ENCODE results near the gene CD320.
"Not testable (repeated sequence)": the region's sequence is repeated elsewhere in the genome, so short reads cannot be mapped to it uniquely, and the experiment has no call there.

The CD320 gene

DNA sequence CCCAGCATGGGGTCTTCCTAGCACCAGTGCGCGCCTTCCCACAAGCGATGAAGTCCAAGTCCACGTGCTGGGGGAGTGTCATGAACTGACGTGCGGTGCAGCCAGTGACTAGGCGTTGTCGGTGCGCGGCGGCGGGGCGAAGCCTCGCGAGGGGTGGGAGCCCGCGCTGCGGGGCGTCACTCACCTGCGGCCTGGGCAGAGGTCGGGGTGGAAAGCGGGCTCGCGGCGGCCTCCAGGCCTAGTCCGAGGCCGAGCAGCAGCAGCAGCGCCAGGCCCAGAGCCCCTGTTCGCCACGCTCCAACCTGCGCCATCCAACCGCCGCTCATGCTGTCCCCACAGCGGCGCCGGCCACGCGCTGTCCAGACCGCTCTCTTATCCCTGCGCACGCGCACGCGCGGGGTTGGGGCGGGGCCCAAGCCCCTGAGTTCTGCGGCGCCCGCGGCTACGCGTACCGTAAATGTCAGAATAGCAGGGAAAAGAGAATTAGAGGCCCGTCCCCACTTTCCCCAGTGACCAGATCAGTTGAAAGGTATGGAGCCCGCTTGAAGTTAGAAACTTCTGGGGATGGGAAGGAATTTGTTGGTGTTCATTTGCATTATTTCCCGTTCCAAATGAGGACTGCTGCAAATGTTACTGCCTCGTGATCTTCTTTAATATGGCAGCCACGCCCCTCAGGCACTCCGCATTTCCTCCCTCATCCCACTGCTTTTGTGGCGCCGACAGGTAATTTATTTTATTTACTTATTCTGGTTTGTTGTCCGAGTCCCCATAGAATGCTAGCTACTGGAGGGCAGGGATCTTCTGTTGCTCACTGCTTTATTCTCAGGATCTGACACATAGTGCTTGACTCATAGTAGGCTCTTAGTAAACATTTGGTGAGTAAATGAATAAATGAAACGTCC lies at the start of gene CD320:
TSS of gene CD320 (minus strand) at position 394 of the 902 bp plus-strand sequence. CDS start at position 326, 68 bp downstream.
- peak; percentile 59 to 75 (median 61) for DNase-seq (ENCODE audit: low read depth in 3 of 3, low spot score in 1 of 3)

DNA sequence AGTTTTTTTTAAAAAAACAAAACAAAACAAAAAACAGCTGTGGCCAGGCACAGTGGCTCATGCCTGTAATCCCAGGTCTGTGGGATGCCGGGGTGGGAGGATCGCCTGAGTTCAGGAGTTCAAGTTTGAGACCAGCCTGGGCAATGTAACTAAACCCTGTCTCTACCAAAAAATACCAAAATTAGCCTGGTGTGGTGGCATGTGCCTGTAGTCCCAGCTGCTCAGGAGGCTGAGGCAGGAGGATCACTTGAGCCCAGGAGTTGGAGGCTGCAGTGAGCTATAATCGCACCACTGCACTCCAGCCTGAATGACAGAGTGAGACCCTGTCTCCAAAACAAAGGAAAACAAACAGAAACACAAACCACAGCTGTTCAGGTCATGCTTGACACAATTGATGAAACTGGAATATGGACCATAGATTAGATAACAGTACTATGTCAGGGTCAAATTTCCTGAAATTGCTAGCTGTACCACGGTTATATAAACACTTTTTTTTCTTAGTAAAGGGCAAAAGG lies 48.9 kb upstream of the CD320 start:
- no peak for DNase-seq (ENCODE audit: low read depth in 3 of 3, low spot score in 1 of 3)

DNA sequence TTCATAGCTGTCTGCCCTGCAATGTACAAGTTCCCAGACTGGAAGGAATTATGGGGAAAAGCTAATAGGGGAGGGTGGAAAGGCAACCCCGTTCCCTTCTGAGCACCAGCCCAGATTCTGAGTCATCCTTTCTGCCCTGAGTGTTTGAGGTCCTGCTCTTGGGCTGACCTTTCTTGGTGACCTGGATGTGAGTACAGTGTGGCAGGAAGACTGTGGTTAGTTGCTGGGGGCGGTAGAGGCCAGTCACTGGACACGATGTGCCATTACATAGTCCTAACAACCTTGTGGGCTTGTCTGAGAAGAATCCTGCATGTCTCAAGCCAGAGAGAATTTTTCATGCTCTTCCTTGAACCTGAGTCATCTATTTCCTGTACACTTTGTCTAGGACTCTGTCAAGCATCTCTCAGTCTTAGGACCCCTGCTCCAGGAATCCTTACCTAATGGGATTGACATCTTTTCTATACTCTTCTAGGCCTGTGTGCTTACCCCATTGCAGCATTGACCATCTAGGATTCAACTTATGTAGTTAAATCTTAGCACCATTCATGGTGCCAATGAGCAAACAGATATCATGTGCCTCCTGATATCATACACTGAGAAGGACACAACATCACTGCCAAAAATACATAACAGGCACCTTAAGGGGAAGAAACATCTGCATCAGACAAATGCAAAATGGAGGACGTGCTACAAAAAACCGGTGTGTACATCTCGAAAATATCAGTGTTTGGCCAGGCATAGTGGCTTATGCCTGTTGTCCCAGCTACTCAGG lies 47.7 kb upstream of the CD320 start:
- DNase-seq (ENCODE audit: low read depth in 3 of 3, low spot score in 1 of 3): no peak

DNA sequence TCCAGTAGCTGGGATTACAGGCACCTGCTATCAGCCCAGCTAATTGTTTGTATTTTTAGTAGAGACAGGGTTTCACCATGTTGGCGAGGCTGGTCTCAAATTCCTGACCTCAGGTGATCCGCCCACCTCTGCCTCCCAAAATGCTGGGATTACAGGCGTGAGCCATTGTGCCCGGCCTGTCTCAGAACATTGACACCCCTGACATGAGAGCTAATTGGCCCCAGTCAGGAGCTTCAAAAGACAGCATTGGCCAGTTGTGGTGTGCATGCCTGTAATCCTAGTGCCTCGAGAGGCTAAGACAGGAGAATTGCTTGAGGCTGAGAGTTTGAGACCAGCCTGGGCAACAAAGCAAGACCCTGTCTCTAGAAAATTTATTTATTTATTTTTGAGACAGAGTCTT lies 44.7 kb upstream of the CD320 start:
- not testable (repeated sequence) for DNase-seq (ENCODE audit: low read depth in 3 of 3, low spot score in 1 of 3)

DNA sequence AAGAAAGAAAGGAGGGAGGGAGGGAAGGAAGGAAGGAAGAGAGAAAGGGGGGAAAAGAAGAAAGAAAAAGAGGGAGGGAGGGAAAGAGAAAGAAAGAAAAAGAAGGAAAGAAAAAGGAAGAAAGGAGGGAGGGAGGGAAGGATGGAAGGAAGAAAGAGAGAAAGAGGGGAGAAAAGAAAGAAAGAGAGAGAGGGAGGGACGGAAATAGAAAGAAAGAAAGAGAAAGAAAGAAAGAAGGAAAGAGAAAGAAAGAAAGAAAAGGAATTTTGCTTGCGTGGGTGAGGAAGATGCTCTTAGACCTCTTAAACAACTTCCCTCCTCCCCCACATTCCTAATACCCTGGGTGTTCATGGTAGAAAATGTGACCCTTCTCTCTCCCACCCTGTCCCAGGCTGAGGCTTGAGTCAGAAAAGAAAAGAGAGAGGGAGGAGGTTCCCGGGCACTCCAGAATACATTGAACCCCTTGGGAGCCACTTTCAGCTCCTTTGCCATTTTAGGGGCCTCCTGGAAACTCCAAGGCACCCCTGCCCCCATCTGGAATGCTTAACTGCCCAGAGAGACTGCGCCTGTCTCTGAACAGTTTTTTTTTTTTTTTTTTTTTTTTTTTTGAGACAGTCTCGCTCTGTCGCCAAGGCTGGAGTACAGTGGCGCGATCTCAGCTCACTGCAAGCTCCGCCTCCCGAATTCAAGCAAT lies 44.1 kb upstream of the CD320 start:
- no peak for DNase-seq (ENCODE audit: low read depth in 3 of 3, low spot score in 1 of 3)

DNA sequence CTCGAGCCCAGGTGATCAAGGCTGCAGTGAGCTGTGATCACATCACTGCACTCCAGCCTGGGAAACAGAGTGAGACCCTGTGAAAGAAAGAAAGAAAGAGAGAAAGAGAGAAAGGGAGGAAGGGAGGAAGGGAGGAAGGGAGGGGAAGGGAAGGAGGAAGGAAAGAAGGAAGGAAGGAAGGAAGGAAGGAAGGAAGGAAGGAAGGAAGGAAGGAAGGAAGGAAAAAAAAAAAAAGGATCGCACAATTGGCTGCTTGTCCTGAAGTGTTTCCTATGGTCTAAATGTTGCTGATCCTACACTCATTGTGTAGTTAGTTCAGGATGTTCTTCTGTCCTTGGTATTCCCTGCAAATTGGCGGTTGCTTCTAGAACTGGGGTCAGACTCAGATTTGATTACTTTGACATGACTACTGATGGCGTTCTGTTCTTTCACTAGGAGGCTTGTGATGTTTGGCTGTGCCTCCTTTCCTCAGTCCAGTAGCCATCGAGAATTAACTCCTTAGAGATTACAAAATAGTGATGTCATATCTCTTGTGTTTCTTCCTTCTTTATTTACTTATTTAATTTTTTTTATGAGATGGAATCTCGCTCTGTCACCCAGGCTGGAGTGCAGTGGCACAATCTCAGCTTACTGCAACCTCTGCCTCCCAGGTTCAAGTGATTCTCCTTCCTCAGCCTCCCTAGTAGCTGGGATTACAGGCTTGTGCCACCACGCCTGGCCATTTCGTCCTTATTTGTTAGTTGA lies 41.6 kb upstream of the CD320 start:
- not testable (repeated sequence) for DNase-seq (ENCODE audit: low read depth in 3 of 3, low spot score in 1 of 3)

DNA sequence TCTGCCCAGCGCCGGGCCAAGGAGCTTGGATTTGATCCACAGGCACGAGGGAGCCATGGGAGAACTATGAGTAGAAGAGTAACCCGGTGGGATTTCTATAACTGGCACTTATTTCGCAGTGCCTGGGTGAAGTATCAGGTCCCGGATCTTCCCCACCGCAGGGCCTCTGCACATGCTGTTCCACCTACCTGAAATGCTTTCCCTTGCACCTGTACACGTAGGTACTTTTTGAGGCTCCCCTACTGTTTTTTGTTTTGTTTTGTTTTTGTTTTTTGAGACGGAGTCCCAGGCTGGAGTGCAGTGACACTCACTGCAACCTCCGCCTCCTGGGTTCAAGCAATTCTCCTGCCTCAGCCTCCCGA lies 35.3 kb upstream of the CD320 start:
- DNase-seq (ENCODE audit: low read depth in 3 of 3, low spot score in 1 of 3): no peak

DNA sequence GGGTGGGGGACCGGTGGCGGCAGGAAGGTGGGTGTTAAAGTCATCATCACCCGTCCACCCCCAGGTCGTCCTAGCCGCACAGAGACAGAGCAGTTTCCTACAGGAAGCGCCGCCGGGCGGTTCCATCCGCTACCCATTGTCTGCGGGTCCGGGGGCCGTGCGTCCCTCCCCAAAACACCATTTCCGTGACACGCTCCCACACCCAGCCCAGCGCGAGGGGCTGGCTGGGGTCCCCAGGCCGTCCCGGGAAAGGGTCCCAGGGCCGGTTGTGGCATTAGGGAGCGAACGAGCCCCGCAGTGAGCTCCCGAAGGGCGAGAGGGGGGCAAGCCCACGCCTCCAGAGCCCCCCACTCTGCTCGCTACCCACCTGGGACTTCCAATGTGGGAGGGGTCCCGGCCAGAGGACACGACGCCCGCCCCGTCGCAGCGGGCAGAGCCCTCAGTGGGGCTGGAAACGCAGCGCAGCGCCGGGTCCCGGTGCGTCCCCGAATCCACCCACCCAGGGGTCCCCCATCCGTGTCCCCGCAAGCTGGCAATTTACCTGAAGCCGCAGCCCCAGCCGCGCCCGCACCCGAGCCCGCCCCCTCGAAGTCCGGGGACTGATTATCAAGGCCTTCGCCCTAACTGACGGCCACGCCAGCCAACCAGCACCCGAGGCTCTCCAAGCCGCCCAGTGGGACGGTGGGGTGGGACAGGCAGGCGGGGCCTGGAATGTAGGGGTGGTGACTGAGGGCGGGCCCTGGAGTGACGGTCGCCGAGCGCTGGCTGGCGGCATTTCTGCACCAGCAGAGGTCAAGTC lies 34.7 kb upstream of the CD320 start, which contains the start of gene KANK3:
TSS of gene KANK3 (minus strand) at position 579 of the 799 bp plus-strand sequence. CDS start 5,434 bp downstream, outside the sequence.
- peak; percentile 78 to 84 (median 79) for DNase-seq (ENCODE audit: low read depth in 3 of 3, low spot score in 1 of 3)

DNA sequence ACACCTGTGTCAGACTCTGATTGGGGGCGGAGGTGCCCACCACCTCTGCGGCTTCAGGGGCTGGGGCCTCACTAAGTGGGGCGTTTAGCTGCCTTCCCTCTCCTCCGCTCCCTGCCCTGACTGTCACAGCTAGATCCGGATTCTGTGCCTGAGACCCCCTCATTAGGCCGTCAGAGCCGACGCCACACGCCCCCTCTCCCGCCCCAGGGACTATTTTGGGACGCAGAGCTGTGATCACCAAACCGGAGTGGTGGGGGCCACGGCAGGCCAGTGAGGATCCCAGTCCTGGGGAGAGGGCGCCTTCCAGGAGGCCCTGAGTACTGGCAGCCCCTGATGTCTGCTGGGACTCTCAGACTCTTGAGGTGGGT lies 34.1 kb upstream of the CD320 start:
- DNase-seq (ENCODE audit: low read depth in 3 of 3, low spot score in 1 of 3): no peak

DNA sequence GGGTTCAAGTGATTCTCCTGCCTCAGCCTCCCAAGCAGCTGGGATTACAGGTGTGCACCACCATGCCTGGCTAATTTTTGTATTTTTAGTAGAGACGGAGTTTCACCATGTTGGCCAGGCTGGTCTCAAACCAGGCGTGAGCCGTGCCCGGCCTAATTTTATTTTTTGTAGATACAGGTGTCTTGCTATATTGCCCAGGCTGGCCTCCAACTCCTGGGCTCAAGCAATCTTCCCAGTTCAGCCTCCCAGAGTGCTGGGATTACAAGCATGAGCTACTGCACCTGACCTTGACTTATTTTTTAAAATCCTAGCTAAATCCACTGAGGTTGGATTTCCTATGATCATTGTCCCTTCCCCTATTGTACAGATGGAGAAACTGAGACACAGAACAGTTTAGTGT lies 33.3 kb upstream of the CD320 start:
- DNase-seq (ENCODE audit: low read depth in 3 of 3, low spot score in 1 of 3): not testable (repeated sequence)

DNA sequence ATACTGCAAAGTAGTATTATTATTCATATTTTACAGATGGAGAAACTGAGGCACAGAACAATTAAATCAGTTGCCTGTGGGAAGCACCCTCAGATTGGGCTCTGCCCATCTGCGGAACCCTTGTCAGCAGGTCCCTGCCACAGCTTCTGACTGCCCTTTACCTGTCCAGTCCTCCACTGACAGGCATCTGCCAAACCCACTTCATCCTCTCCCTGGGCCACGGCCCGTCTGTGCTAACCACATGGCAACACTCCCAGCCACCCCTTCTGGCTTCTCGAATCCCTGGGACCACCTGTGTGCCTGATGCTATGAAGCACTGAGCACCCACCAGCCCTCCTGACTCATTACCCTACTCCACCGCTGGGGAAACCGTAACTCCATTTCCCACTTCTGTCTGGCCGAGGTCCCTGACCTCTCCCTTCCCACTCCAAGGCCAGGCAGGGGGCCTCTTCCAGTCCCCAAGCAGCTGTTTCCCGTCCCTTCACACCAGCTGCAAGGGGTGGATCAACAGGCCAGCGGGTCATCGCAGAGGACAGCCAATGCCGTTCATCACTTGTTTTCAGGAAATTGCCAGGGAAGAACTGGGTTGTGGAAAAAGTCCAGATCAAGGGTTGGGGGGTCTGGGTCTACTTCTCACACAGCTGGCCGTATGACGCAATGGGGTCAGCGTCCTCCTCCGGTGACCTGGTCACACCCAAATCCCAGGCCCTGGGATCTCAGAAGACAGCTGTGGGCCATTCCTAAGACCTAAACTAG lies 32.4 kb upstream of the CD320 start:
- no peak for DNase-seq (ENCODE audit: low read depth in 3 of 3, low spot score in 1 of 3)

DNA sequence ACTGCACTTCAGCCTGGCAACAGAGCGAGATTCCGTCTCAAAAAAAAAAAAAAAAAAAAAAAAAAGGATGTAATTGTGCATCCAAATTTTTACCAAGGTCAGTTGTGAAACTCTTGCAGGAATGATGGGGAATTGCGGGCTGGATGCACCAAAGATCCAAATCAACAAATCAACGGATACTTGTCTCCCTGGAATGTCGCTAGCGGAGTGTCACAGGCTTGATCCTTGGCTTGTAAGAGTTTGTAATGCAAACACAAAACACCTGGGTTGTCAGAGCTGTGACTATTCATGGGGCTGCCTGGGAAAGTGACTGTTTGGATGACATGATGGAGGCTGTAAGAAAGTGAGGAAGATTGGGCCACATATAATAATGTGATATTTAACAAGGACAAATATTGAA lies 30.7 kb upstream of the CD320 start:
- DNase-seq (ENCODE audit: low read depth in 3 of 3, low spot score in 1 of 3): no peak

DNA sequence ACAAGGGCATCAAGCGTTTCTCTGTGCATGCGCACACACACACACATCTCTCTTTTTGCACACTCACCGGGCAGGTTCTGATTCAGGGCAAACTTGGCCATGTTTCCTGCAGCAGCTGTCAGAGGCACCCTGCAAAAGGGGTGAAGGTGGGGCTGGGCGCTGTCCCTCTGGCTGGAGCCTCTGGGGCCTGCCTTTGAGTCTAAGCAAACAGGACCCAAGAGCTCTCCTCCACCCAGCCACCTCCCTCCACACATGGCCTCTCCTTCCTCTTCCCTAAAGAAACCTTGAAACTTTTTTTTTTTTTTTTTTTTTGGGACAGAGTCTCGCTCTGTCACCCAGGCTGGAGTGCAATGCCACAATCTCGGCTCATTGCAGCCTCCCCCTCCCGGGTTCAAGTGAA lies 29.6 kb upstream of the CD320 start:
- DNase-seq (ENCODE audit: low read depth in 3 of 3, low spot score in 1 of 3): no peak

DNA sequence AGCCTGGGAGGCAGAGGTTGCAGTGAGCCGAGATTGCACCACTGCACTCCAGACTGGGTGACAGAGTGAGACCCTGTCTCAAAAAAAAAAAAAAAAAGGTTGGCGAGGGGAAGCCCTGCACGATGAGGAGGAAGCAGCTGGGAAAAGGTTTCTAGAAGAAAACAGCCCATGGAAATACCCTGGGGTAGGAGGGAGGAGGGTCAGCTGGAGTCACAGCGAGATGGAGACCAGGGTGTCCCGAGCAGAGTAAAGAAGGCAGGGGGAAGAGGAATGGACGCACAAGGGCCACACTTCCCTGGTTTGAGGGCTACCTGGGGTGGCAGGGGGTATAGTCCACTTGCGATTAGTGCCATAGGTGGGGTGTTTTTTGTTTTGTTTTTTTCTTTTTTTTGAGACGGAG lies 28.5 kb upstream of the CD320 start:
- DNase-seq (ENCODE audit: low read depth in 3 of 3, low spot score in 1 of 3): no peak

DNA sequence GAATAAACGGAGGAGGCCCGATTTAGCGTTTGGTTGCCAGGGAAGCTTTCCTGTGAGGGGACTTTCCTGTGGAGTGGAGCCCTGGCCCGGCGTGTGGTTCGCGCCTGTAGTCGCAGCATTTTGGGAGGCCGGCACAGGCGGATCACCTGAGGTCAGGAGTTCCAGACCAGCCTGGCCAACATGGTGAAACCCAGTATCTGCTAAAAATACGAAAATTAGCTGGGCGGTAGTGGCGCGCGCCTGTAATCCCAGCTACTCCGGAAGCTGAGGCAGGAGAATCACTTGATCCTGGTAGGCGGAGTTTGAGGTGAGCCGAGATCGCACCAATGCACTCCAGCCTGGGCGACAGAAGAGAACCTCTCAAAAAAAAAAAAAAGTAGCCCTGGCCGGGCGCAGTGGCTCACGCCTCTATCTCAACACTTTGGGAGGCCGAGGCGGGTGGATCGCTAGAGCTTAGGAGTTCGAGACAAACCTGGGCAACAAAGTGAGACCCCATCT lies 28.0 kb upstream of the CD320 start:
- no peak for DNase-seq (ENCODE audit: low read depth in 3 of 3, low spot score in 1 of 3)

DNA sequence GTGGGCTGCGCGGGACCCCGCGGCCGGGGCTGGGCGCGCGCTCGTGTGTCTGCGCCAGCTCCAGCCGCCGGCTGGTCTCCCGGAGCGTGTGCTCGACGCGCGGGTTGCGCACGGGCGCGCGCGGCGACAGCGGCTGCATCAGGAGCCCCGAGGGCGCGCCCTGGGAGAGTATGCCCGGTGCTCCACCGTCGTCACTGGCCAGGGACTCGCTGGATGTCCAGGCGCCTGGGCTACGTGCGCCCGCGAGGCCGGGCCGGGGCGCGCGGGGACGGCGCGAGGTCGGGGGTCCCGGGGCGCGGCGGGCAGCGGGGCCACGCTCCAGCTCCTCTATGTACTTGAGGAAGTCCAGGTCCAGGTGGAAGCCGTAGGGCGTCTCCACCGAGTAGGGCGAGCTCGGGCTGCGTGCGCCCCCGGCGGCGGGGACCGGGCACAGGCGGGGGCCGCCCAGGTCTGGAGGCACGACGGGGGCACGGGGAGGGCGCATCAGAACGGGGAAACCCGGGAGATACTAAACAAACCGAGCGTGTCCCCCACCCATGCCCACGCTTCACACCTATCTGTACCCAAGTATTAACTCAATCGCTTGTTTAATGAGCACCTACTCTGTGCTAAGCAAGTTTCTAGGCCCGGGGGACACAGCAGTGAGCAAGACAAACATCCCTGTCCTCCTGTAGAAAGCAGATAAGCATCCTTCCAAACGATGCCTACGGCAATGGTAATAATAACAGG lies 27.3 kb upstream of the CD320 start:
- DNase-seq (ENCODE audit: low read depth in 3 of 3, low spot score in 1 of 3): no peak

DNA sequence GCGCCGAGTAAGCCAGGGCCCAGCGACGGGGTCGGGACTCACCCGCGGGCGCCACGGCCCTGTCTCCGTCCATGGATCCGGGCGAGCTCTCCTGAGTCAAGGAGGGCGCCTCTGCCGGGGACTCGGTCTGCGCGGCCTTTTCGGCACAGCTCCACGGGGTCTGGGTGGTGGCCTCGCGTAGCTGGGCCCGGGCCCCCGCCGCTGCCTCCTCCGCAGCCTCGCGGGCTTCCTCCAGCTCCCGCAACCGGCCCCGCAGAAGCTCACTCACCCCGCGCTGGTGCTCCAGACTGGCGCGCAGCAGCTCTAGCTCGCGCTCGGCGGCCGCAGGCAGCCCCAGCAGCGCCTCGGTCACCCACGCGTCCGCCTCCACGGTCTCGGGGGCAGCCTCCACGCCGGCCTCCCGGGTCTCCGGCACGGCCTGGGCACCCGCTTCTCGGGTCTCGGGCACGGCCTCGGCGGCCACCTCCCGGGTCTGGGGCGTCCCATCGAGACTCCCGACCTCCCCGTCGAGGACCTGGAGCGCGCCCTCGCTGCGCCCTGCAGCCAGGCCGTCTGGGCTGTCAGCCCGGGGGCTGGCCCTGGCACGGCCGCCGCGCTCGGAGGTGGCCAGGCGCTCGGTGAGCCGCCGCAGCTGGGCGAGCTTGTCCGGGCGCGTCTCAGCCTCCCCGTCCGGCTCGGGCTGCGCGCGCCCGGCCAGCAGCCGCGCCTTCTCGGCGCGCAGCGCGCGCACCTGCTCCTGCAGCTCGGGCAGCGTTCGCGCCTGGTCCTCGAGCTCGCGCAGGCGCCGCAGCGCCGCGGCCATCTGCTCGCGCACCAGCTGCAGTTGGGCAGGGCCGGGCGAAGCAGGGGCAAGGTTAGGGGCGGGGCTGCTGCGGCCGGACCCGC lies 26.5 kb upstream of the CD320 start:
- DNase-seq (ENCODE audit: low read depth in 3 of 3, low spot score in 1 of 3): no peak

Data from stimulated activated CD4-positive, alpha-beta T cell treated with anti-CD3 and anti-CD28 coated beads, TNF-alpha, amount 100 ng/mL, for 1 hour (primary cell).